Parathyroid adenoma (tissue), 2 donors: ENCODE data around the gene CHAC1.

Experiments used
- H2AFZ ChIP-seq: fragments of 300-600 bp; sonication (generic); one replicate; pipeline ENCODE4 v1.7.0; 2017; ENCODE audit warnings: antibody characterized with exemption, mild to moderate bottlenecking
- H3K27ac ChIP-seq: fragments of 300-600 bp; sonication (generic); one replicate; pipeline ENCODE4 v1.7.0; 2017
- H3K27me3 ChIP-seq: fragments of 300-600 bp; sonication (generic); one replicate; pipeline ENCODE4 v1.7.0; 2017; ENCODE audit warnings: low read length; ENCODE audit not compliant: control insufficient read depth, insufficient read depth
- H3K36me3 ChIP-seq: fragments of 300-600 bp; sonication (generic); one replicate; pipeline ENCODE4 v1.7.0; 2017; ENCODE audit warnings: low read length; ENCODE audit not compliant: control insufficient read depth, insufficient read depth
- H3K4me1 ChIP-seq: fragments of 300-600 bp; sonication (generic); one replicate; pipeline ENCODE4 v1.7.0; 2017; ENCODE audit warnings: control low read depth
- H3K4me2 ChIP-seq: fragments of 300-600 bp; sonication (generic); one replicate; pipeline ENCODE4 v1.7.0; 2017; ENCODE audit warnings: low read length
- H3K4me3 ChIP-seq: fragments of 300-600 bp; sonication (generic); one replicate; pipeline ENCODE4 v1.7.0; 2017; ENCODE audit warnings: low read depth, low read length
- H3K79me2 ChIP-seq: fragments of 300-600 bp; sonication (generic); one replicate; pipeline ENCODE4 v1.7.0; 2017; ENCODE audit warnings: control low read depth
- H3K9ac ChIP-seq: fragments of 300-600 bp; sonication (generic); one replicate; pipeline ENCODE4 v1.7.0; 2017; ENCODE audit warnings: mild to moderate bottlenecking
- H3K9me3 ChIP-seq: fragments of 300-600 bp; sonication (generic); one replicate; pipeline ENCODE4 v1.7.0; 2017; ENCODE audit warnings: low read length; ENCODE audit not compliant: control insufficient read depth
- CTCF ChIP-seq: fragments of 300-600 bp; sonication (generic); IDR thresholded peaks from one replicate; pipeline ENCODE4 v1.7.0; 2017; ENCODE audit warnings: antibody characterized with exemption, mild to moderate bottlenecking
- donor health status: primary hyperparathyroidism.

The CHAC1 gene

GRCh38 chr15:40952901-40953712, at the start of gene CHAC1:
CHAC1 (plus strand) TSS chr15:40953471; CDS start chr15:40953584, 113 bp downstream.
- Histone ChIP-seq H3K9ac (no peak within 1 kb of the TSS), H3K4me2 (peak within 1 kb of the TSS; percentile 89), H2AFZ (peak within 1 kb of the TSS; percentile 90), H3K79me2 (no peaks in the 10 kb centered on the region), H3K4me3 (peak within 1 kb of the TSS; percentile 80), H3K9me3 (no peaks in the 10 kb centered on the region), H3K36me3 (no peaks in the 10 kb centered on the region), H3K27ac (peak within 1 kb of the TSS; percentile 42), H3K4me1 (peaks cover 4% of the 10 kb centered on the region), H3K27me3 (no peaks in the 10 kb centered on the region)
- TF ChIP-seq CTCF: no peak

- no peak overlapping the region for H3K27ac ChIP-seq
- no peaks in the 10 kb centered on the region for H3K79me2 ChIP-seq
- no peak overlapping the region for H3K4me3 ChIP-seq
- H3K4me1 ChIP-seq: no peaks in the 10 kb centered on the region
- H2AFZ ChIP-seq: no peak overlapping the region
- H3K9ac ChIP-seq: no peak overlapping the region
- no peak overlapping the region for H3K4me2 ChIP-seq
- H3K36me3 ChIP-seq: no peaks in the 10 kb centered on the region
- H3K9me3 ChIP-seq: no peaks in the 10 kb centered on the region
- TF ChIP-seq CTCF: no peak
- no peaks in the 10 kb centered on the region for H3K27me3 ChIP-seq
These were observed 48.6 kb upstream of the CHAC1 start for GRCh38 chr15:40904552-40905201.

GRCh38 chr15:40906091-40906990, 46.9 kb upstream of the CHAC1 start:
- Histone ChIP-seq H2AFZ (peak overlapping the region; percentile 75), H3K36me3 (no peaks in the 10 kb centered on the region), H3K4me3 (peak overlapping the region; percentile 49), H3K27ac (peak overlapping the region; percentile 74), H3K27me3 (no peaks in the 10 kb centered on the region), H3K9me3 (no peaks in the 10 kb centered on the region), H3K79me2 (no peaks in the 10 kb centered on the region), H3K4me2 (peak overlapping the region; percentile 86), H3K4me1 (no peaks in the 10 kb centered on the region), H3K9ac (no peak overlapping the region)
- peak; percentile 70 for TF ChIP-seq CTCF

- Histone ChIP-seq H3K4me3 (peak overlapping the region; percentile 49), H3K4me2 (peak overlapping the region; percentile 86), H3K4me1 (no peaks in the 10 kb centered on the region), H3K27me3 (no peaks in the 10 kb centered on the region), H3K9me3 (no peaks in the 10 kb centered on the region), H3K27ac (peak overlapping the region; percentile 74), H3K36me3 (no peaks in the 10 kb centered on the region), H2AFZ (peak overlapping the region; percentile 75), H3K9ac (no peak overlapping the region), H3K79me2 (no peaks in the 10 kb centered on the region)
- no peak for TF ChIP-seq CTCF
These were observed 46.1 kb upstream of the CHAC1 start for GRCh38 chr15:40906991-40907802.
